Lung (tissue), 12 donors: Measurements from ENCODE around the gene CNPY4. TPM values are rescaled to one million over a fixed set of nuclear protein-coding genes. Genes with fewer than 3 reads are reported as not detected.

Experiments used
- ATAC-seq: fragments of 200-7000 bp; cut with Tn5 transposase; one replicate; pipeline ENCODE4 v1.9.1; 2020; ENCODE audit warnings: moderate number of reproducible peaks; ENCODE audit not compliant: insufficient read depth, low FRiP score
- DNase-seq, 3 donors: peaks; one replicate each; pipeline ENCODE4 v3.0.0-alpha.2; 2013 to 2017
- H3K27ac ChIP-seq, 2 donors: one replicate each; pipeline ENCODE4 v1.5.1; 2013; ENCODE audit warnings: mild to moderate bottlenecking in 2 of 2, moderate library complexity in 2 of 2, control low read depth in 1 of 2, inconsistent platforms in 1 of 2, low read depth in 1 of 2, low read length in 1 of 2
- H3K27me3 ChIP-seq, 3 donors: one replicate each; pipeline ENCODE4 v1.5.1; 2013; ENCODE audit warnings: low read length in 2 of 3; ENCODE audit not compliant: control insufficient read depth in 3 of 3, insufficient read depth in 3 of 3
- H3K36me3 ChIP-seq, 4 donors: one replicate each; pipeline ENCODE4 v1.5.1; 2013; ENCODE audit warnings: low read length in 4 of 4, mild to moderate bottlenecking in 1 of 4, moderate library complexity in 1 of 4; ENCODE audit not compliant: control insufficient read depth in 4 of 4, insufficient read depth in 4 of 4
- H3K4me1 ChIP-seq, 5 donors: one replicate each; pipeline ENCODE4 v1.5.1; 2013; ENCODE audit warnings: low read length in 5 of 5, mild to moderate bottlenecking in 2 of 5, moderate library complexity in 1 of 5; ENCODE audit not compliant: control insufficient read depth in 5 of 5, insufficient read depth in 5 of 5
- H3K4me3 ChIP-seq: one replicate; pipeline ENCODE4 v1.5.1; 2013; ENCODE audit warnings: mild to moderate bottlenecking, control low read depth, moderate library complexity
- H3K9ac ChIP-seq, 2 donors: one replicate each; pipeline ENCODE4 v1.5.1; 2013; ENCODE audit warnings: low read length in 2 of 2, control low read depth in 1 of 2; ENCODE audit not compliant: insufficient read depth in 1 of 2
- H3K9me3 ChIP-seq, 4 donors: one replicate each; pipeline ENCODE4 v1.5.1; 2013; ENCODE audit warnings: low read length in 3 of 4, mild to moderate bottlenecking in 1 of 4, moderate library complexity in 1 of 4; ENCODE audit not compliant: control insufficient read depth in 4 of 4, insufficient read depth in 3 of 4
- CTCF ChIP-seq: IDR thresholded peaks from 2 replicates; pipeline ENCODE4 v1.5.1; 2012; ENCODE audit warnings: mild to moderate bottlenecking; ENCODE audit errors: control extremely low read depth, extremely low read depth
- WGBS, 2 donors: extraction: QIAGEN DNeasy Blood & Tissue Kit; methylation state at CpG; one replicate each; pipeline ENCODE4 v1.1.7; 2013; 5-methylcytosine and 5-hydroxymethylcytosine counted together
- polyA plus RNA-seq, 2 donors: library from polyadenylated mRNA; stranded (reverse); fragments of 200-250 nt; gene quantifications; one replicate each; pipeline ENCODE4 v1.2.1, GENCODE V29; 2013
- total RNA-seq, 2 donors: library from RNA; depleted of rRNA in 1 of 2; stranded (reverse); fragments of >200 nt in 1 of 2; gene quantifications; one replicate each; pipeline ENCODE4 v1.2.1, GENCODE V29; 2014 to 2021
- donor health status: control.
- donor health status: control.
- donor health status: Bipolar disorder and iron deficiency.
- donor health status: healthy.
- donor health status: DM: yes; HTN: yes; CAD: no.

The CNPY4 gene
- total and polyA plus RNA-seq, 4 donors, result 9.8 to 18.6 (median 11.2) TPM

- no peak overlapping the region for H3K9ac ChIP-seq
- no peak for TF ChIP-seq CTCF
- DNase-seq, result no peak
- ATAC-seq, result no peak
- H3K27me3 ChIP-seq, result no peaks in the 10 kb centered on the region
- peaks cover 0 to 28% (median 9%) of the 10 kb centered on the region in 4 donors for H3K36me3 ChIP-seq
- no peaks in the 10 kb centered on the region for H3K9me3 ChIP-seq
- no peak overlapping the region for H3K4me3 ChIP-seq
- H3K27ac ChIP-seq, result peak overlapping the region in 1 of 2 donors; percentile 49
- WGBS, 2 donors, result 51 to 65% methylated on average over 4 of the region's 4 CpGs
- H3K4me1 ChIP-seq, result peaks cover 0 to 27% (median 6%) of the 10 kb centered on the region in 5 donors
Measured at GRCh38 chr7:100082978-100083377, 36.5 kb upstream of the CNPY4 start.

- Histone ChIP-seq H3K4me1 (peaks cover 2 to 26% (median 5%) of the 10 kb centered on the region in 5 donors), H3K27ac (no peak overlapping the region), H3K9ac (no peak overlapping the region), H3K4me3 (no peak overlapping the region), H3K36me3 (peaks cover 2 to 8% (median 3%) of the 10 kb centered on the region in 4 donors), H3K27me3 (no peaks in the 10 kb centered on the region), H3K9me3 (no peaks in the 10 kb centered on the region)
- TF ChIP-seq CTCF, result no peak
- no peak for DNase-seq
- ATAC-seq, result no peak
- WGBS, 2 donors, result 27 to 50% methylated on average over 3 of the region's 3 CpGs
Measured at GRCh38 chr7:100085515-100085914, 33.9 kb upstream of the CNPY4 start.

GRCh38 chr7:100087055-100087750 lies 32.2 kb upstream of the CNPY4 start:
- no peak for ATAC-seq
- Histone ChIP-seq H3K27me3 (no peaks in the 10 kb centered on the region), H3K4me1 (peaks cover 0 to 22% (median 5%) of the 10 kb centered on the region in 5 donors), H3K9me3 (no peaks in the 10 kb centered on the region), H3K4me3 (no peak overlapping the region), H3K9ac (no peak overlapping the region), H3K36me3 (peaks cover 2 to 17% (median 15%) of the 10 kb centered on the region in 4 donors), H3K27ac (no peak overlapping the region)
- WGBS, 2 donors, result 83 to 88% methylated on average over 10 of the region's 10 CpGs
- DNase-seq, result peak in 2 of 3 donors; percentile 49 to 54
- no peak for TF ChIP-seq CTCF
